Epithelial cell of esophagus (primary cell): ENCODE results near the gene PRDM11.

Experiments used
- DNase-seq: peaks from one replicate; pipeline ENCODE4 v3.0.0; 2010; ENCODE audit warnings: low read depth
- H3K4me3 ChIP-seq: 2 replicates; pipeline ENCODE4 v1.5.1; 2011; ENCODE audit warnings: mild to moderate bottlenecking, low read length, control low read depth
- TF ChIP-seq, protein P1 (sequence below): IDR thresholded peaks from 2 replicates; pipeline ENCODE4 v1.5.1; 2011; ENCODE audit warnings: low read depth, mild to moderate bottlenecking, low read length, control low read depth, inconsistent platforms; ENCODE audit not compliant: insufficient read depth; ENCODE audit errors: missing control alignments

PRDM11 gene

DNA sequence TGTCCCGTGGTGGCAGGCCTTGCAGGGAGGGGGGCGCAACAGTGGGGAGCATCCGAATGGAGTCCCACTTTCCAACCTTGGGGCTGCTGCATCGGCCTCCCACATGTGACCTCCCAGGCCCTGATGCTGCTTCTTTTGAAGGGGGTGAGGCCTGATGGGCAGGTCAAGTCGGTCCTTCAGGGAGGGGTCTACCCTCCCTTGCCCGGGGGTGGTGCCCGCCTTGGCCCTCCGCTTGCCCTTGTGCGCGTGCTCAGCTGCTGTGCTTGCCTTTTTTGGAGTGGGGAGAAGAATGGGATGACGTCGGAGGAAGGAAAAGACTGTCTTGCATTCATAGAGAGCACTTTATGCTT lies 66.9 kb downstream of the PRDM11 start:
- no peak for DNase-seq
- TF ChIP-seq, protein P1, sequence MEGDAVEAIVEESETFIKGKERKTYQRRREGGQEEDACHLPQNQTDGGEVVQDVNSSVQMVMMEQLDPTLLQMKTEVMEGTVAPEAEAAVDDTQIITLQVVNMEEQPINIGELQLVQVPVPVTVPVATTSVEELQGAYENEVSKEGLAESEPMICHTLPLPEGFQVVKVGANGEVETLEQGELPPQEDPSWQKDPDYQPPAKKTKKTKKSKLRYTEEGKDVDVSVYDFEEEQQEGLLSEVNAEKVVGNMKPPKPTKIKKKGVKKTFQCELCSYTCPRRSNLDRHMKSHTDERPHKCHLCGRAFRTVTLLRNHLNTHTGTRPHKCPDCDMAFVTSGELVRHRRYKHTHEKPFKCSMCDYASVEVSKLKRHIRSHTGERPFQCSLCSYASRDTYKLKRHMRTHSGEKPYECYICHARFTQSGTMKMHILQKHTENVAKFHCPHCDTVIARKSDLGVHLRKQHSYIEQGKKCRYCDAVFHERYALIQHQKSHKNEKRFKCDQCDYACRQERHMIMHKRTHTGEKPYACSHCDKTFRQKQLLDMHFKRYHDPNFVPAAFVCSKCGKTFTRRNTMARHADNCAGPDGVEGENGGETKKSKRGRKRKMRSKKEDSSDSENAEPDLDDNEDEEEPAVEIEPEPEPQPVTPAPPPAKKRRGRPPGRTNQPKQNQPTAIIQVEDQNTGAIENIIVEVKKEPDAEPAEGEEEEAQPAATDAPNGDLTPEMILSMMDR: no peak

DNA sequence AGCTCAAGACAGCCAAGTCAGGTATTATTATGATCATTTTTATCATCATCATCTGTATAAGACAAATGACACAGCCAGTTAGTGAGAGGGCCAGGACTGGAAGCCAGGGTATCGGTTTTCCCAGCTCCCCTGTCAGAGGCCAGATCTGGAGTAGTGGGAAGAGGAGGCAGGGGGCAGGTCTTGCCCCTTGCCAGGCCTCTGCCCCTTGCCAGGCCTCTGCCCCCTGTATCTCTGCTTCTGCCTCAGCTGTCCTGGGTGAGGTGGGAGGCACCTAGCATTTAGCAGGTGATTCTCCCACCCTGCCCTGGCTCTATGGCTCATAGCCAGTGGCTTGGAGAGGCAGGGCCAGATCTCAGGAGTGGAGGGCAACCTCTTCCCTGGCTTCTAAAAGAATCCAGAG lies 67.3 kb downstream of the PRDM11 start:
- H3K4me3 ChIP-seq: no peak overlapping the region

More for the DNA sequence above, 66.9 kb downstream of the PRDM11 start:
- no peak overlapping the region for H3K4me3 ChIP-seq

DNA sequence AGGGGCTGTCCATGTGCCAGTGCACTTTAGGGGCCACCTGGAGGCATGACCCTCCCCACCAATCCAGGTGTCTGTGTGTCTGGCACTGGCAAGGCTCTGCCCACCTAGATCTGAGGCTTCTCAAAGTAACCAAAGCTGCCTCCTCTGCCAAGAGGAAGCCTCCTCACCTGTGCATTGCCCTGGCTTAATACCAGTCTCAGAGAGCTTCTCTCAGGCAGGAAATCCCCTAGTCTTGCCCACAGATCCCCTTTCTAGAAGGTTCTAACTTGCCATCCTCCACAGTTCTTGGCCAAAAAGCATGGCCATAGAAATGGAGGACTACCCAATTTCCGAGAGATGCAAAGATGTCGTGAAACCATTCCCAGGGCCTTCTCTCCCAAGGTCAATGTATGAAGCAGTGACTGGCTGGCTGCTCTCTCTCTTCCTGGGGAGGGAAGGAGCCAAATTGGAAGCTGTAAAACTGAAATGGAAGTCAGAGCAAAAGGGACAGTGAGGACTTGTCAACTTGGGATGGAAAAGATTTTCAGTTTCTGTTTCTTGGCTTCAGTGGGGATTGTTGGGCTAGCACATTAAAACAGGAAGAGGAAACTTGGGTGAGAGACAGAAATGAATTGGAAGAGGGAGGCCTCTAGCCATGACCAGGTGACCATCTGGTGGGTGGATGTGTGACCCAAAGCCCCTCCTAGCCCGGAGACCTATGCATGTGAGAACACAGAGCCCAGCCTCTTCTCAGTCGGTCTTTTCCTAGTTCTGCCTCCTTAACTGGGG lies 68.8 kb downstream of the PRDM11 start:
- TF ChIP-seq, protein P1: no peak
- H3K4me3 ChIP-seq: no peak overlapping the region
- DNase-seq: no peak

More for the DNA sequence above, 67.3 kb downstream of the PRDM11 start:
- DNase-seq: no peak
- TF ChIP-seq, protein P1: no peak

DNA sequence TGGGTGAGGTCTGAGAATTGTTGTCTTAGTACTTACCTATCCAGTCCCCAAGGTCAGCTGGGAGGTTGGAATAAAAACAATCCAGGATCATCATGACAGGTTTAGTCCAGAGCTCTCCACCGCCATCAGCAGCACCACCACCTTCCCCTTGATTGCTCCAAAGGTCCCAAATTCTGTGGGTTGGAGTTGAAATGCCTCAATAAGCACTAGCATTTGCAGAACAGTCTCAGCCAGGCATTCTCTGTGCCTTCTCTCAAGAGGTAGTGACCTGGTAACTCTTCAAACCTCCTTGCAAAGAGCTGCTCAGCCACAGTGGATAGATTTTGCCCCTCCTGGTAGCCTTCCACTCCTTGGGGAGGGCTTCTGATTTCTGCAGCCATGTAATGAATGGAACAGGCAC lies 69.6 kb downstream of the PRDM11 start:
- TF ChIP-seq, protein P1: no peak
- no peak overlapping the region for H3K4me3 ChIP-seq
- no peak for DNase-seq

DNA sequence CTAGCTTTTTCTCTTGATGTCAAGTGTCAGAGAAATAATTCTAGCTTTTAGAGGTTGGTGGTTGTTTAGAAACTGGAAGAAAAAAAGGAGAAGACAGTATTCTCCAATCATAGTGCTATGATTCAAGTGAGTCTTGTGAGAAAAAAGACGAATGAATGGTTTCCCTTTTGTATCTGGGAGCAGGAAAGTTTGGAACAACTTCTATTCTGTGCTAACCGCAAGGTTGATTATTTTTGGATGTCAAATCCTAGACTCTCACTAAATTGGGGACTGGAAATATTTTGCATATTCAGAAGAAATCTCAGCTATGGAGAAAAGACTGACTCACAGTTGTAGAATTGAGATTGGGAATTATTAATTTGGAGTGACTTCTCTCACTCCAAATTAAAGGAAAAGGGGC lies 70.5 kb downstream of the PRDM11 start:
- H3K4me3 ChIP-seq: no peak overlapping the region
- no peak for DNase-seq
- TF ChIP-seq, protein P1: no peak

DNA sequence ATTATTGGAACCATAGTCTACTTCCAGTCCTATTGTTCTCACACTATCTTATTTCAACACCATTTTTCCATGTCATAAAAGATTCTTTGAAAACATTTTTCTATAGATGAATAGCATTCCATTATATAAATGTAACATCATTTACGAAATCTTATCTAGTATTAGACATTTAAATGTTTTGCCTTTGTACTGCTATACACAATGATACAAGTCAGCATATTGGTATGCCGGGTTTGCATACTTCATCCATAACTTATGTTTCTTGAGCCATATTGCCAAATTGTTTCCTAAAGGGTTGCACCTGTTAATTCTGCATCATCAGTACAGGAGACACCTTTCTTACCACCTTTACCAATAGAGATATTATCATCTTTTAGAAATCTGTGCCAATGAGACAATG lies 71.6 kb downstream of the PRDM11 start:
- DNase-seq: peak; percentile 33
- H3K4me3 ChIP-seq: no peak overlapping the region
- TF ChIP-seq, protein P1: no peak

DNA sequence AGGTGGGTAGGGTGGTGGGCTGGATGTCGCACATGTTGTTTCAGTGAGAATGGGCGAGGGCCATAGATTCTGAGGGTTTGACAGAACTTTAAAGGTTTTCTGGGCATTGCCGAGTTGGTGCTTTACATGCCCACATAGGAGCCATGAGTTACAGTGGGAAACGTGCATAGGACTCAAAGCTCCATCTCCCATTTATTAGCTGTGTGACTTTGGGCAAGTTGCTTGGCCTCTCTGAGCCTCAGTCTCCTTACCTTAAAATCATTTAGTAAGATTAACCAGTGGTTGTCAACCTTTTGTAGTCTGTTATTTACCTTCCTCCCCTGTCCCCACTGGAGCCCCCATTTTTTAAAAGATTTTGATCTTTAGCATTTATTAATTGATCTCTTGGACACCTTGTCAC lies 72.3 kb downstream of the PRDM11 start:
- no peak for DNase-seq
- TF ChIP-seq, protein P1: no peak
- H3K4me3 ChIP-seq: no peak overlapping the region
